SH-SY5Y (cell line): ENCODE results near the gene FRMD5.

Source experiments
- GATA2 ChIP-seq: IDR thresholded peaks from 2 replicates; pipeline ENCODE4 v1.6.1; 2011; ENCODE audit warnings: mild to moderate bottlenecking, low read depth, low read length
- GATA3 ChIP-seq: IDR thresholded peaks from 2 replicates; pipeline ENCODE4 v1.6.1; 2011; ENCODE audit warnings: low read depth, mild to moderate bottlenecking, low read length, moderate library complexity

- TF ChIP-seq GATA3 = no peak
- no peak for TF ChIP-seq GATA2
Observed at GRCh38 chr15:43916326-43916660, 278.8 kb downstream of the FRMD5 start.
